Mucosa of stomach (tissue), 1 donor: ENCODE measurements around the gene RASAL1.

Source experiments
- H3K27me3 ChIP-seq: one replicate; pipeline ENCODE4 v1.7.0; 2013; ENCODE audit warnings: mild to moderate bottlenecking, low read length; ENCODE audit not compliant: control insufficient read depth, insufficient read depth
- H3K36me3 ChIP-seq: one replicate; pipeline ENCODE4 v1.7.0; 2013; ENCODE audit warnings: low read length; ENCODE audit not compliant: control insufficient read depth, insufficient read depth
- H3K4me1 ChIP-seq: one replicate; pipeline ENCODE4 v1.7.0; 2013; ENCODE audit warnings: mild to moderate bottlenecking, low read length; ENCODE audit not compliant: control insufficient read depth, insufficient read depth
- H3K4me3 ChIP-seq: one replicate; pipeline ENCODE4 v1.7.0; 2013; ENCODE audit warnings: low read length
- H3K9ac ChIP-seq: one replicate; pipeline ENCODE4 v1.7.0; 2013; ENCODE audit warnings: mild to moderate bottlenecking, low read length, moderate library complexity
- H3K9me3 ChIP-seq: one replicate; pipeline ENCODE4 v1.7.0; 2013; ENCODE audit warnings: mild to moderate bottlenecking, low read length, moderate library complexity; ENCODE audit not compliant: control insufficient read depth
- donor health status: Pancreatic carcinoma.

RASAL1 gene

GRCh38 chr12:113106361-113106760 lies 29.2 kb downstream of the RASAL1 start:
- H3K9ac ChIP-seq, result no peak overlapping the region
- H3K4me3 ChIP-seq, result no peak overlapping the region
- no peaks in the 10 kb centered on the region for H3K4me1 ChIP-seq
- no peaks in the 10 kb centered on the region for H3K27me3 ChIP-seq
- H3K9me3 ChIP-seq, result no peaks in the 10 kb centered on the region
- peaks cover 10% of the 10 kb centered on the region for H3K36me3 ChIP-seq

GRCh38 chr12:113105606-113106271 lies 29.8 kb downstream of the RASAL1 start:
- Histone ChIP-seq H3K4me1 (no peaks in the 10 kb centered on the region), H3K9me3 (no peaks in the 10 kb centered on the region), H3K9ac (no peak overlapping the region), H3K36me3 (peaks cover 11% of the 10 kb centered on the region), H3K27me3 (no peaks in the 10 kb centered on the region), H3K4me3 (no peak overlapping the region)

- Histone ChIP-seq H3K27me3 (no peaks in the 10 kb centered on the region), H3K36me3 (peaks cover 11% of the 10 kb centered on the region)
Measured at GRCh38 chr12:113104953-113105510, 30.5 kb downstream of the RASAL1 start.

GRCh38 chr12:113103756-113104450 lies 31.7 kb downstream of the RASAL1 start:
- Histone ChIP-seq H3K4me3 (no peak overlapping the region), H3K4me1 (peaks cover under 1% of the 10 kb centered on the region), H3K36me3 (peaks cover 11% of the 10 kb centered on the region), H3K9me3 (no peaks in the 10 kb centered on the region), H3K27me3 (no peaks in the 10 kb centered on the region), H3K9ac (no peak overlapping the region)

More at GRCh38 chr12:113104953-113105510, 30.5 kb downstream of the RASAL1 start:
- Histone ChIP-seq H3K9ac (no peak overlapping the region), H3K4me1 (no peaks in the 10 kb centered on the region), H3K9me3 (no peaks in the 10 kb centered on the region), H3K4me3 (no peak overlapping the region)

GRCh38 chr12:113102811-113103210 lies 32.8 kb downstream of the RASAL1 start:
- Histone ChIP-seq H3K27me3 (no peaks in the 10 kb centered on the region), H3K9me3 (no peaks in the 10 kb centered on the region), H3K9ac (no peak overlapping the region), H3K36me3 (peaks cover 7% of the 10 kb centered on the region), H3K4me1 (peaks cover 9% of the 10 kb centered on the region), H3K4me3 (no peak overlapping the region)

- no peaks in the 10 kb centered on the region for H3K9me3 ChIP-seq
Measured at GRCh38 chr12:113101751-113102150, 33.8 kb downstream of the RASAL1 start.

GRCh38 chr12:113099764-113100163 lies 35.8 kb downstream of the RASAL1 start:
- Histone ChIP-seq H3K9ac (no peak overlapping the region), H3K36me3 (peaks cover 5% of the 10 kb centered on the region), H3K27me3 (no peaks in the 10 kb centered on the region), H3K4me1 (peaks cover 9% of the 10 kb centered on the region), H3K4me3 (no peak overlapping the region), H3K9me3 (no peaks in the 10 kb centered on the region)

More at GRCh38 chr12:113101751-113102150, 33.8 kb downstream of the RASAL1 start:
- no peak overlapping the region for H3K4me3 ChIP-seq
- H3K4me1 ChIP-seq, result peaks cover 9% of the 10 kb centered on the region
- H3K27me3 ChIP-seq, result no peaks in the 10 kb centered on the region
- H3K36me3 ChIP-seq, result peaks cover 5% of the 10 kb centered on the region
- H3K9ac ChIP-seq, result no peak overlapping the region

GRCh38 chr12:113099364-113099763 lies 36.2 kb downstream of the RASAL1 start:
- Histone ChIP-seq H3K9me3 (no peaks in the 10 kb centered on the region), H3K4me3 (no peak overlapping the region), H3K27me3 (no peaks in the 10 kb centered on the region), H3K36me3 (peaks cover 5% of the 10 kb centered on the region), H3K9ac (no peak overlapping the region), H3K4me1 (peaks cover 9% of the 10 kb centered on the region)

GRCh38 chr12:113098441-113099028 lies 37.0 kb downstream of the RASAL1 start:
- peaks cover 2% of the 10 kb centered on the region for H3K27me3 ChIP-seq
- H3K4me3 ChIP-seq, result no peak overlapping the region
- no peak overlapping the region for H3K9ac ChIP-seq
- no peaks in the 10 kb centered on the region for H3K9me3 ChIP-seq
- H3K36me3 ChIP-seq, result peaks cover 5% of the 10 kb centered on the region
- peaks cover 9% of the 10 kb centered on the region for H3K4me1 ChIP-seq

GRCh38 chr12:113097716-113098440 lies 37.7 kb downstream of the RASAL1 start:
- H3K36me3 ChIP-seq, result peaks cover 5% of the 10 kb centered on the region
- H3K9me3 ChIP-seq, result no peaks in the 10 kb centered on the region
- H3K4me1 ChIP-seq, result peaks cover 11% of the 10 kb centered on the region
- H3K27me3 ChIP-seq, result peaks cover 5% of the 10 kb centered on the region
- no peak overlapping the region for H3K4me3 ChIP-seq
- no peak overlapping the region for H3K9ac ChIP-seq

- peaks cover 12% of the 10 kb centered on the region for H3K4me1 ChIP-seq
Measured at GRCh38 chr12:113096675-113097461, 38.7 kb downstream of the RASAL1 start.

More at GRCh38 chr12:113096675-113097461, 38.7 kb downstream of the RASAL1 start:
- H3K9ac ChIP-seq, result no peak overlapping the region
- H3K36me3 ChIP-seq, result peaks cover 5% of the 10 kb centered on the region
- H3K27me3 ChIP-seq, result peaks cover 7% of the 10 kb centered on the region
- H3K9me3 ChIP-seq, result no peaks in the 10 kb centered on the region
- no peak overlapping the region for H3K4me3 ChIP-seq
